Activated CD8-positive, alpha-beta memory T cell treated with anti-CD3 and anti-CD28 coated beads for 24 hours (primary cell): ENCODE data around the gene SLC22A12.
"Not testable (repeated sequence)": the region's sequence is repeated elsewhere in the genome, so short reads cannot be mapped to it uniquely, and the experiment has no call there.

Experiments used
- DNase-seq: peaks from one replicate; pipeline ENCODE4 v3.0.0-alpha.2; 2020

SLC22A12 gene

GRCh38 chr11:64590763-64591221 lies at the start of gene SLC22A12:
SLC22A12 (plus strand) TSS chr11:64591220; CDS start chr11:64591557, 337 bp downstream.
- DNase-seq = no peak

- DNase-seq = no peak
Measured at GRCh38 chr11:64542172-64543125, 48.6 kb upstream of the SLC22A12 start.

- DNase-seq = no peak
Measured at GRCh38 chr11:64543818-64544217, 47.2 kb upstream of the SLC22A12 start.

GRCh38 chr11:64544616-64545296 lies 46.3 kb upstream of the SLC22A12 start:
- DNase-seq = no peak

GRCh38 chr11:64545619-64546018 lies 45.4 kb upstream of the SLC22A12 start:
- no peak for DNase-seq

GRCh38 chr11:64546176-64546575 lies 44.8 kb upstream of the SLC22A12 start:
- no peak for DNase-seq

GRCh38 chr11:64546600-64546999 lies 44.4 kb upstream of the SLC22A12 start:
- no peak for DNase-seq

- DNase-seq = no peak
Measured at GRCh38 chr11:64549969-64550368, 41.1 kb upstream of the SLC22A12 start.

GRCh38 chr11:64553554-64554201 lies 37.3 kb upstream of the SLC22A12 start:
- DNase-seq = peak; percentile 81

GRCh38 chr11:64556044-64556720 lies 34.8 kb upstream of the SLC22A12 start:
- no peak for DNase-seq

- DNase-seq = no peak
Measured at GRCh38 chr11:64556721-64557250, 34.2 kb upstream of the SLC22A12 start.

- DNase-seq = no peak
Measured at GRCh38 chr11:64558065-64558745, 32.8 kb upstream of the SLC22A12 start.

- DNase-seq = no peak
Measured at GRCh38 chr11:64558869-64559268, 32.2 kb upstream of the SLC22A12 start.

- DNase-seq = no peak
Measured at GRCh38 chr11:64559351-64560138, 31.5 kb upstream of the SLC22A12 start.

- no peak for DNase-seq
Measured at GRCh38 chr11:64560139-64560771, 30.8 kb upstream of the SLC22A12 start.

GRCh38 chr11:64560941-64561340 lies 30.1 kb upstream of the SLC22A12 start:
- no peak for DNase-seq

- DNase-seq = not testable (repeated sequence)
Measured at GRCh38 chr11:64561429-64561828, 29.6 kb upstream of the SLC22A12 start.

GRCh38 chr11:64561984-64562722 lies 28.9 kb upstream of the SLC22A12 start:
- DNase-seq = no peak

GRCh38 chr11:64562723-64563351 lies 28.2 kb upstream of the SLC22A12 start:
- DNase-seq = no peak
